Testis (tissue), 3 donors: ENCODE results near the gene ITGA11. TPM values are rescaled to one million over a fixed set of nuclear protein-coding genes. Genes with fewer than 3 reads are reported as not detected.

Experiments used
- DNase-seq: peaks from one replicate; pipeline ENCODE4 v3.0.0-alpha.2; 2019
- H3K27ac ChIP-seq, 2 donors: fragments of 200-600 bp; sonication (generic); one replicate each; pipeline ENCODE4 v1.5.1; 2019
- H3K27me3 ChIP-seq: fragments of 200-600 bp; sonication (generic); one replicate; pipeline ENCODE4 v1.5.1; 2019
- H3K36me3 ChIP-seq: fragments of 200-600 bp; sonication (generic); one replicate; pipeline ENCODE4 v1.5.1; 2017; ENCODE audit warnings: low read depth; ENCODE audit errors: missing control alignments
- H3K4me1 ChIP-seq: fragments of 200-600 bp; sonication (generic); one replicate; pipeline ENCODE4 v1.5.1; 2019
- H3K4me3 ChIP-seq, 2 donors: fragments of 200-600 bp; sonication (generic); one replicate each; pipeline ENCODE4 v1.5.1; 2017 to 2019
- H3K9me3 ChIP-seq: fragments of 200-600 bp; sonication (generic); one replicate; pipeline ENCODE4 v1.5.1; 2017
- CTCF ChIP-seq, 3 experiments: fragments of 450-650 bp in 2 of 3; fragments of 200-600 bp in 1 of 3; sonication (generic) in 1 of 3; IDR thresholded peaks; one replicate each; pipeline ENCODE4 v1.5.1; 2016 to 2019; ENCODE audit warnings: antibody characterized with exemption in 3 of 3, mild to moderate bottlenecking in 2 of 3, moderate library complexity in 1 of 3
- POLR2A ChIP-seq: fragments of 450-650 bp; IDR thresholded peaks from one replicate; pipeline ENCODE4 v1.6.1; 2017; ENCODE audit warnings: antibody characterized with exemption, mild to moderate bottlenecking, moderate library complexity
- WGBS, 2 donors: methylation state at CpG; one replicate each; pipeline ENCODE4 v1.1.5; 2018; 5-methylcytosine and 5-hydroxymethylcytosine counted together
- intact Hi-C: fragments of 100-400 bp; cut with DNase I; formaldehyde crosslinking; loops from one replicate; pipeline ENCODE4 v1.15.1; 2023; ENCODE audit warnings: low total_unique reads
- polyA plus RNA-seq: library from polyadenylated mRNA; stranded (reverse); fragments of 350-450 nt; fragmentation: Illumina TruSeq; extraction: RNeasy Lipid Tissue Mini Kit (QIAGEN cat#74804); gene quantifications from one replicate; pipeline ENCODE4 v1.2.3, GENCODE V29; 2014; ENCODE audit warnings: low read depth, low replicate concordance; ENCODE audit not compliant: insufficient read depth
- total RNA-seq, 2 donors: library from RNA; depleted of rRNA; stranded (reverse); fragments of >200 nt; gene quantifications; one replicate each; pipeline ENCODE4 v1.2.3, GENCODE V29; 2016

Gene ITGA11
- total and polyA plus RNA-seq, 3 donors from 2014 or later: 4.3 to 6.6 (median 5.6) TPM

GRCh38 chr15:68411735-68412134, 20.2 kb downstream of the ITGA11 start:
- no peaks in the 10 kb centered on the region for H3K9me3 ChIP-seq
- H3K4me3 ChIP-seq: no peak overlapping the region
- no peaks in the 10 kb centered on the region for H3K27me3 ChIP-seq
- intact Hi-C loops: no loop called here
- WGBS, 2 donors: 92 to 93% methylated on average over 2 of the region's 2 CpGs
- no peaks in the 10 kb centered on the region for H3K4me1 ChIP-seq
- H3K36me3 ChIP-seq: no peaks in the 10 kb centered on the region
- DNase-seq: peak; percentile 4
- TF ChIP-seq POLR2A (no peak), CTCF (IDR thresholded peaks at IDR 0.05) (no peak)
- no peak overlapping the region for H3K27ac ChIP-seq

GRCh38 chr15:68411343-68411675, 20.7 kb downstream of the ITGA11 start:
- TF ChIP-seq CTCF (IDR thresholded peaks at IDR 0.05) (no peak), POLR2A (no peak)
- no peak for DNase-seq
- H3K27me3 ChIP-seq: no peaks in the 10 kb centered on the region
- no peaks in the 10 kb centered on the region for H3K4me1 ChIP-seq
- no peaks in the 10 kb centered on the region for H3K36me3 ChIP-seq
- intact Hi-C loops: no loop called here
- WGBS, 2 donors: 98% methylated on average over 4 of the region's 4 CpGs; no CpG with 5 or more reads in 1 of the 2 donors
- no peak overlapping the region for H3K4me3 ChIP-seq
- no peak overlapping the region for H3K27ac ChIP-seq
- no peaks in the 10 kb centered on the region for H3K9me3 ChIP-seq

GRCh38 chr15:68410466-68411342, 21.3 kb downstream of the ITGA11 start:
- intact Hi-C loops: no loop called here
- Histone ChIP-seq H3K27me3 (no peaks in the 10 kb centered on the region), H3K27ac (no peak overlapping the region), H3K4me3 (no peak overlapping the region), H3K4me1 (no peaks in the 10 kb centered on the region), H3K36me3 (no peaks in the 10 kb centered on the region), H3K9me3 (no peaks in the 10 kb centered on the region)
- peak; percentile 4 for DNase-seq
- TF ChIP-seq CTCF (IDR thresholded peaks at IDR 0.05) (no peak), POLR2A (no peak)
- 87 to 88% methylated on average over 6 to 8 of the region's 8 CpGs for WGBS, 2 donors

- no peaks in the 10 kb centered on the region for H3K4me1 ChIP-seq
- intact Hi-C loops: no loop called here
- 95 to 98% methylated on average over 9 to 11 of the region's 11 CpGs for WGBS, 2 donors
- no peaks in the 10 kb centered on the region for H3K27me3 ChIP-seq
- H3K36me3 ChIP-seq: no peaks in the 10 kb centered on the region
- no peak overlapping the region for H3K27ac ChIP-seq
- no peak for TF ChIP-seq CTCF (IDR thresholded peaks at IDR 0.05)
- no peak for TF ChIP-seq POLR2A
- DNase-seq: peak; percentile 9
- no peaks in the 10 kb centered on the region for H3K9me3 ChIP-seq
- H3K4me3 ChIP-seq: no peak overlapping the region
These were observed 22.1 kb downstream of the ITGA11 start for GRCh38 chr15:68409736-68410370.
